ENCODE results near the gene CCDC34. TPM values are rescaled to one million over a fixed set of nuclear protein-coding genes. Genes with fewer than 3 reads are reported as not detected.
A peak's percentile ranks its signal among the peaks of the same experiment; 100 is the strongest.

CCDC34 gene
- total RNA-seq, 1 donor from 2014 or later: 1.6 TPM

GRCh38 chr11:27354359-27354965, 8.6 kb downstream of the CCDC34 start:
- TF ChIP-seq, protein P1, sequence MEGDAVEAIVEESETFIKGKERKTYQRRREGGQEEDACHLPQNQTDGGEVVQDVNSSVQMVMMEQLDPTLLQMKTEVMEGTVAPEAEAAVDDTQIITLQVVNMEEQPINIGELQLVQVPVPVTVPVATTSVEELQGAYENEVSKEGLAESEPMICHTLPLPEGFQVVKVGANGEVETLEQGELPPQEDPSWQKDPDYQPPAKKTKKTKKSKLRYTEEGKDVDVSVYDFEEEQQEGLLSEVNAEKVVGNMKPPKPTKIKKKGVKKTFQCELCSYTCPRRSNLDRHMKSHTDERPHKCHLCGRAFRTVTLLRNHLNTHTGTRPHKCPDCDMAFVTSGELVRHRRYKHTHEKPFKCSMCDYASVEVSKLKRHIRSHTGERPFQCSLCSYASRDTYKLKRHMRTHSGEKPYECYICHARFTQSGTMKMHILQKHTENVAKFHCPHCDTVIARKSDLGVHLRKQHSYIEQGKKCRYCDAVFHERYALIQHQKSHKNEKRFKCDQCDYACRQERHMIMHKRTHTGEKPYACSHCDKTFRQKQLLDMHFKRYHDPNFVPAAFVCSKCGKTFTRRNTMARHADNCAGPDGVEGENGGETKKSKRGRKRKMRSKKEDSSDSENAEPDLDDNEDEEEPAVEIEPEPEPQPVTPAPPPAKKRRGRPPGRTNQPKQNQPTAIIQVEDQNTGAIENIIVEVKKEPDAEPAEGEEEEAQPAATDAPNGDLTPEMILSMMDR (IDR thresholded peaks at IDR 0.05): no peak

GRCh38 chr11:27353593-27354358, 9.2 kb downstream of the CCDC34 start:
- Histone ChIP-seq H3K9me3 (no peaks in the 10 kb centered on the region), H3K27me3 (no peaks in the 10 kb centered on the region), H3K36me3 (no peaks in the 10 kb centered on the region), H3K4me1 (peaks cover 0 to 4% of the 10 kb centered on the region in 2 donors), H3K27ac (no peak overlapping the region), H3K4me3 (no peak overlapping the region)
- TF ChIP-seq, protein P1 (IDR thresholded peaks at IDR 0.05): no peak
- intact Hi-C loops (cut with DNase I): no loop called here
- DNase-seq (ENCODE audit: low spot score in 2 of 2): no peak

More at GRCh38 chr11:27354359-27354965, 8.6 kb downstream of the CCDC34 start:
- H3K9me3 ChIP-seq: no peaks in the 10 kb centered on the region
- H3K36me3 ChIP-seq: no peaks in the 10 kb centered on the region
- no peak for DNase-seq (ENCODE audit: low spot score in 2 of 2)
- H3K27me3 ChIP-seq: no peaks in the 10 kb centered on the region
- intact Hi-C loops (cut with DNase I): no loop called here
- H3K4me1 ChIP-seq: peaks cover 0 to 4% of the 10 kb centered on the region in 2 donors
- H3K27ac ChIP-seq: no peak overlapping the region
- no peak overlapping the region for H3K4me3 ChIP-seq

DNA sequence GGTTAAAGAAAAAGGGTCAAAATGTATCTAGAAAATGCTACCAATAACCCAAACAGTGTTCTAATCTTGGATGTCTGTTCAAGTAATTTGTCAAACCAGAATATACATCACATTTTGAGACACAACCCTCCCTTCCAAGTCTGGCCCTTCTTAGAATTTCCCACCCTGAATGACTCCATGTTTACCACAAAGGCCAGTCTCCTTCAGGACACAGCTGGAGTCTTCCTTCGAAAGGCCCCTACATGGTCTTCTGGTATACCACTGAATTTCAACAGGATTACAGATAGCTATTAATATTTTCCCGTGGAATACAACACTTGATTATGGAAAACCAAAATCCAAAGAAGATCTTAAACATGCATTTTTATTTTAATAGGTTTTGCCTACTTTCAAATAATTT, 10.2 kb downstream of the CCDC34 start:
- no peak for DNase-seq (ENCODE audit: low spot score in 2 of 2)
- Histone ChIP-seq H3K4me1 (peaks cover 0 to 7% of the 10 kb centered on the region in 2 donors), H3K4me3 (no peak overlapping the region), H3K36me3 (no peaks in the 10 kb centered on the region), H3K27ac (no peak overlapping the region), H3K27me3 (no peaks in the 10 kb centered on the region), H3K9me3 (no peaks in the 10 kb centered on the region)
- TF ChIP-seq, protein P1 (IDR thresholded peaks at IDR 0.05): no peak
- intact Hi-C loops (cut with DNase I): no loop called here

- H3K27me3 ChIP-seq: no peaks in the 10 kb centered on the region
- TF ChIP-seq, protein P1 (IDR thresholded peaks at IDR 0.05): no peak
- no peaks in the 10 kb centered on the region for H3K36me3 ChIP-seq
- no peak overlapping the region for H3K4me3 ChIP-seq
- intact Hi-C loops (cut with DNase I): no loop called here
- peaks cover 0 to 9% of the 10 kb centered on the region in 2 donors for H3K4me1 ChIP-seq
- no peaks in the 10 kb centered on the region for H3K9me3 ChIP-seq
- peak overlapping the region in 1 of 2 donors; percentile 32 for H3K27ac ChIP-seq
- no peak for DNase-seq (ENCODE audit: low spot score in 2 of 2)
These were observed 12.5 kb downstream of the CCDC34 start for GRCh38 chr11:27350511-27350910.

- intact Hi-C loops (cut with DNase I): no loop called here
- no peaks in the 10 kb centered on the region for H3K9me3 ChIP-seq
- DNase-seq (ENCODE audit: low spot score in 2 of 2): no peak
- H3K4me3 ChIP-seq: no peak overlapping the region
- TF ChIP-seq, protein P1 (IDR thresholded peaks at IDR 0.05): no peak
- peaks cover 0 to 9% of the 10 kb centered on the region in 2 donors for H3K4me1 ChIP-seq
- no peaks in the 10 kb centered on the region for H3K36me3 ChIP-seq
- no peaks in the 10 kb centered on the region for H3K27me3 ChIP-seq
- H3K27ac ChIP-seq: no peak overlapping the region
These were observed 13.1 kb downstream of the CCDC34 start for GRCh38 chr11:27349919-27350318.

Measured in ascending aorta (tissue), 2 donors.